ENCODE measurements around the gene CCNB2. TPM values are rescaled to one million over a fixed set of nuclear protein-coding genes. Genes with fewer than 3 reads are reported as not detected.

The CCNB2 gene
- total and polyA plus RNA-seq, 2 of the 8 experiments (the other 6 are each of a cell fraction or from before 2014, with no cell fraction given): 70.7 to 92.1 TPM

GRCh38 chr15:59171067-59171397 lies 66.1 kb downstream of the CCNB2 start:
- FAIRE-seq: no peak

More at GRCh38 chr15:59171067-59171397, 66.1 kb downstream of the CCNB2 start:
- H2BK15ac ChIP-seq (ENCODE audit: low read length): no peak overlapping the region
- H3K56ac ChIP-seq (replicated peaks; ENCODE audit: insufficient read length, low read depth, low read length): no peak overlapping the region
- H3K4me2 ChIP-seq (ENCODE audit: insufficient read depth in 1 of 2, low read depth in 2 of 2, low read length in 2 of 2): no peak overlapping the region
- no peak overlapping the region for H3K14ac ChIP-seq (ENCODE audit: insufficient read length)
- H3K9me3 ChIP-seq (ENCODE audit: insufficient read depth in 2 of 2, low read depth in 1 of 2, low read length in 1 of 2): no peaks in the 10 kb centered on the region
- WGBS, 2 experiments (ENCODE audit: extremely low coverage in 1 of 2, insufficient coverage in 1 of 2, insufficient read length in 1 of 2, insufficient replicate concordance in 2 of 2, low coverage in 1 of 2, low lambda C conversion rate in 2 of 2, missing lambda C conversion rate in 1 of 2): 96% methylated on average over 8 of the region's 8 CpGs; no CpG with 5 or more reads in 1 of the 2 experiments
- no peak overlapping the region for H4K8ac ChIP-seq (ENCODE audit: extremely low read depth, insufficient read depth, low read length)
- ChIA-PET POLR2A (ENCODE audit: partially characterized antibody) (no interaction called here), CTCF (ENCODE audit: partially characterized antibody) (interaction anchor here (0.6 to 4.1 kb wide), 7 partner anchors 9 to 330 kb away, joined by 3 to 24 read pairs (median 4); no protein-coding TSS in a partner anchor)
- no peak overlapping the region for H3K9ac ChIP-seq (replicated peaks in 1 of 4; ENCODE audit: extremely low read depth in 1 of 4, low read depth in 3 of 4, low read length in 3 of 4)
- no peak overlapping the region for H3K27ac ChIP-seq (ENCODE audit: low read depth, low read length)
- no peak overlapping the region for H4K91ac ChIP-seq (replicated peaks; ENCODE audit: insufficient read length, low read length)
- no peaks in the 10 kb centered on the region for H3K27me3 ChIP-seq (replicated peaks in 1 of 4; ENCODE audit: control insufficient read depth in 3 of 4, extremely low read depth in 1 of 4, insufficient read depth in 3 of 4, low read length in 3 of 4)
- H4K20me1 ChIP-seq (replicated peaks in 1 of 2; ENCODE audit: control insufficient read depth in 1 of 2, insufficient read depth in 2 of 2, low read length in 2 of 2): peaks cover 0 to 1% of the 10 kb centered on the region in 2 experiments
- no peak overlapping the region for H2BK120ac ChIP-seq (replicated peaks; ENCODE audit: low read depth, low read length)
- no peaks in the 10 kb centered on the region for H3K79me2 ChIP-seq (ENCODE audit: control insufficient read depth in 1 of 2, insufficient read depth in 2 of 2, low read length in 2 of 2)
- no peak for TF ChIP-seq TAF7 (optimal IDR thresholded peaks at IDR 0.05; ENCODE audit: borderline replicate concordance, low read depth, low read length)
- H3K18ac ChIP-seq (ENCODE audit: extremely low read depth, low read length): no peak overlapping the region
- no peak overlapping the region for H2BK20ac ChIP-seq (ENCODE audit: low read length)
- H3K4me3 ChIP-seq (ENCODE audit: extremely low read depth in 1 of 4, insufficient read depth in 2 of 4, low read depth in 3 of 4, low read length in 4 of 4): no peak overlapping the region
- H3K23ac ChIP-seq (ENCODE audit: insufficient read length): no peak overlapping the region
- H3K36me3 ChIP-seq (ENCODE audit: control insufficient read depth in 2 of 4, insufficient read depth in 4 of 4, low read length in 3 of 4): peaks cover 2 to 31% (median 8%) of the 10 kb centered on the region in 4 experiments; a peak in 6 of 8 replicates
- no peak overlapping the region for H2BK5ac ChIP-seq (ENCODE audit: low read depth, low read length)
- no peak overlapping the region for H2AFZ ChIP-seq (ENCODE audit: low read length)
- no peak overlapping the region for H3K4ac ChIP-seq (replicated peaks; ENCODE audit: insufficient read length, low read depth, low read length)
- no peak overlapping the region for H2BK12ac ChIP-seq (ENCODE audit: low read depth, low read length)
- no peak overlapping the region for H4K5ac ChIP-seq (ENCODE audit: insufficient read length, low read depth, low read length)
- H2AK5ac ChIP-seq (ENCODE audit: low read depth, low read length): no peak overlapping the region
- no peaks in the 10 kb centered on the region for H3K79me1 ChIP-seq (ENCODE audit: low read depth, low read length)
- no peaks in the 10 kb centered on the region for H3K4me1 ChIP-seq (replicated peaks in 1 of 4; ENCODE audit: control insufficient read depth in 3 of 4, insufficient read depth in 4 of 4, low read length in 3 of 4)
- DNase-seq (ENCODE audit: low read depth in 1 of 2, low spot score in 2 of 2): no peak
- H3K23me2 ChIP-seq (ENCODE audit: low read depth, low read length): no peaks in the 10 kb centered on the region
